ENCODE results near the gene IGFL4.

Gene IGFL4

DNA sequence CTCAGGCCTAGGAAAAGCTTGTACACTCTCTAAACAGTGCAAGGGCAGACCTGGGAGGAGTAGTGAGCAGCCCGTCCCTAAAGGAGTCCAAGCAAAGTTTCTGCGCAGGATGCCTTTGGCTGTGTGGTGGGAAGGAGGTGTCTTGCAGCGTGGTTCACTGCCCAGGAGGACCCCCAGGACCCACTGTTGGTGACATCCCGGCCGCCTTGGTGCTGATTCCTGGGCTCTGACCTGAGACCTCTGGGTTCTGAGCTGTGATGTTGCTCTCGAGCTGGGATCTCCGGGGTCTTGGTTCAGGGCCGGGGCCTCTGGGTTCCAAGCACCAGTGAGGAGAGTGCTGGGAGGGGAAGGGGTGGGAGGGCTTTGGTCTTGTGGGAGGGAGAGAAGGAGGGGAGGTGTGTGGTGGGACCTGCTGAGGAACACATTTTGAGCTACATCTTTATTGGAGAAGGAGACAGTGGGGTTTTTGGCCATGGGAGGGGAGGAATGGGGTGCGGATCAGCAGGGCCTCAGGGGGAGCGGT, 22.0 kb downstream of the IGFL4 start:
- no peak for FAIRE-seq

DNA sequence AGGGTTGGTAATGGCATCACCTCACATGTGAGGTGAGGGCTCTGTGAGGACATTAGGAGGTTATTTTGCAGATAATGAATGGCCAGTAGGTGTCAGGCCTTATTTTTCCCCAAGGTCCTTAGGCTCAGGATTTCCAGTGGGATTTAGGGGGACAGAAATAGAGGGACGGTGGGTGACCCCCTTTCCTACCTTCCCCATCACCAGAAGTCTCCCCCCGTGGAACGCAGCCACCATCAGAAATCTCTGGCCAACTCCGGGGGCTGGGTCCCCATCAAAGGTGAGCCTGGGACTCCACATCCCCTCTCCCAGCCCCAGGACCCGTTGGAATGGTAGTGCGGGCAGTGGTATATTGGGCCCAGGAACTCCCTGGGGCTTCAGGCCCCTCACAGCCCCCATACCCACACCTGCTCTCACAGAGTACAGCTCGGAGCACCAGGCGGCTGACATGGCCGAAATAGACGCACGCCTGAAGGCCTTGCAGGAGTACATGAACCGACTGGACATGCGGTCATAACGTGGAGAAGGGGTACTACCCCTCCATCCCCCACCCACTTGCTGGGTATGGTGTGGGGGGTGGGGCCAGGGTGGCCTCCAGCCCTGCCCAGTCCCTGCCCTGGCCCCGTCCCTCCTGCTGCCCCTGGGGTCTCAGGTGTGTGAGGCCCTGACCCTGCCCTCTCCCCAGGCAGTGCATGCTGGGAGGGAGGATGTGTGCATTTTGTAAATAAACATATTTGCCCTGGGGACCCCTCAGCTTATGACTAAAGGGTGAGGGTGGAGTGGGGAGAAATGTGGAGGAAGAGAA, 22.7 kb downstream of the IGFL4 start:
- no peak for FAIRE-seq

DNA sequence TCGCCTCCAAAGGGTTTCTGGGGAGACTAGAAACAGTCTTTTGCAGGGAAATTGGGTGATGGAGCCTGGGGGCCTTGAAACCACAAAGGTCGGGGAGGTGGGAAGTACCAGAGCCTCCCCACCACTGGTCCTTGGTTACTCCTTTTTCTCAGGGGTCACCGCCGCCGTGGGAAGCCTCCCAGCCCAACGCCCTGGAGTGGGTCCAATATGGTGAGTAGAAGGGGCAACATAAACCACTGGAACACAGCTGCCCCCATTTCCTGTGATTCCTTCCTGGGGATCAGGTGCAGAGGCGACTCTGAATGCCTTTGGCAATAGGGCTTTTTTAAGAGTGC, 23.7 kb downstream of the IGFL4 start:
- FAIRE-seq = no peak

DNA sequence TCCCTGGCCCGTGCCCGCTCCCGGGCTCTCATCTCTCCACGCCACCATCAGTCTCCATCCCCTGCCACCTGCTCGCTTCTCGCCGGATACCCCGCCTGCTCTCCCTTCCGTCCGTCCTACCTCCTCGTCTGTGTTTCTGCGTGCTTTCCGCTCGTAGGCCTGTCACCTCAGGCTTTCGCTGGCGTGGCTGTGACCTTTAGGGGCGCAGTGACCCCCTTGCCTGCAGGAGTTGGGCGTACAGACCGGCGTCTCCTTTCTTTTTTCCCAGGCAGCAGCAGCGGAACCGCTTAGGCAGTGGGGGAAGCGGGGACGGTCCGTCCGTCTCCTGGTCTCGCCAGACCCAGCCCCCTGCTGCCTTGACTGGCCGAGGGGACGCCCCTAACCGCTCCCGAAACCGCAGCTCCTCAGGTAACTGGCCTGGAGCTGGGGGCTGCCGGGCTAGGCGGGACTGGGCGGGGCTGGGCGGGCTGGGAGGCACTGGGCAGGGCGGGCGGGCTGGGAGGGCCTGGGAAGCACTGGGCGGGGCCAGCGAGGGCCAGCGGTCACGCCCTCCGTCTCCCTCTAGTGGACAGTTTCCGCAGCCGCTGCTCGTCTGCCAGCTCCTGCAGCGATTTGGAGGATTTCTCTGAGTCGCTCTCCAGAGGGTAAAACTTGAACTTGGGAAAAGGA, 24.2 kb downstream of the IGFL4 start:
- no peak for FAIRE-seq

DNA sequence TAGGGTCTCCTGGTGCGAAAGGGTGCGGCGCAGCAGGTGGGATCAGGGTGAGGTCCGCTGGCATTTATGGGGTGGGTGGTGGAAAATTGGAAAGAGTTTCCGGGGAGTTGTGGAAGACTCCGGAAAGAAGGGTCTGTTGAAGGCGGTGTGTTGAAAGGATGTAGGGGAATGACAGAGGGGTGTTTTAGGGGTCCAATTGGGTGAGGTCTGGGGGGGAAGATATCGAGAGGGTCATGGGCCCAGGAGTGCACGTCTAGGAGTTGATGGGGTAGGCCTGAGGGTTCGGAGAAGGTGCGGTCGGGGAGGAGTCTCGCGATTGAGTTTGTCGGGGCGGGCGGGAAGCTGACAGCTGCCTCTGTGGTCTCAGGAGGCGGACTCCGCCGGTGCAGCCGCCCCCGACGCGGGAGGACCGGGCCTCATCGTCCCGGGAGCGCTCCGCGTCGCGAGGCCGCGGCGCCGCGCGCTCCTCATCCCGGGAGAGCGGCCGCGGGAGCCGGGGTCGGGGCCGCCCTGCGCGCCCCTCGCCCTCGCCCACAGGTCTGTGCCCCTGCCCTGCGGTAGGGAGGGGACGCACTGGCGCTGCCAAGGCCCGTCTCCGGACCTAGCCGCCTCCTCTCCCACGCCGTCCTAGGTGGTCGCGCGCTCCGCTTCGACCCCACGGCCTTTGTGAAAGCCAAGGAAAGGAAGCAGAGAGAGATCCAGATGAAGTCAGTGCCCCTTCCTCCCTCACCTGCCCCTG, 24.9 kb downstream of the IGFL4 start:
- no peak for FAIRE-seq

DNA sequence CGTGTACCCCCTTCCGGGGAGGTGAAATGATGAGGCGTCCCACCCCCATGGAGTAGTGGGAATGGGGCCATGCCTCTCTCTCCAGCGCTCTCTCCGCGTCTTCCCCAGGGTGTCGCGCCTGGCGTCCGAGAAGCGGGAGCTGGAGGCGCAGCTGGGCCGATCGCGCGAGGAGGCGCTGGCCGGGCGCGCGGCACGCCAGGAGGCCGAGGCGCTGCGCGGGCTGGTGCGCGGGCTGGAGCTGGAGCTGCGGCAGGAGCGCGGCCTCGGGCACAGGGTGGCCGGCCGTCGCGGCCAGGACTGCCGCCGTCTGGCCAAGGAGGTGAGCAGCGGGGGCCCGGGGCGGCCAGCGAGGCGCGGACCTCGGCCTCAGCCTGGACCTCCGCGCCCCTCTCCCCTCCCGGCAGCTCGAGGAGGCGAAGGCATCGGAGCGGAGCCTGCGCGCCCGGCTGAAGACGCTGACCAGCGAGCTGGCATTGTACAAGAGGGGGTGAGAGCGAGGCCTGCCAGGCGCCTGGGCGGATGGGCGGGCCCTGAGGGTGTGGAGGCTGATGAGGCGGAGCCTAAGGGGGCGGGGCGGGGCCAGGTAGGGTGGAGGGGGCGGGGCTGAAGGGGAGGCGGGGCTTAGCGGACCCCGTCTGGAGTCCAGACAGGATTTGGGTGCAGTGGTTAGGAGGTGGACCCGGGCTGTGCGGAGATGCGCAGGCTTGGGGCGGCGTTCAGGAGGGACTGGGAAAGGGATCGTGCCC, 25.7 kb downstream of the IGFL4 start:
- no peak for FAIRE-seq

DNA sequence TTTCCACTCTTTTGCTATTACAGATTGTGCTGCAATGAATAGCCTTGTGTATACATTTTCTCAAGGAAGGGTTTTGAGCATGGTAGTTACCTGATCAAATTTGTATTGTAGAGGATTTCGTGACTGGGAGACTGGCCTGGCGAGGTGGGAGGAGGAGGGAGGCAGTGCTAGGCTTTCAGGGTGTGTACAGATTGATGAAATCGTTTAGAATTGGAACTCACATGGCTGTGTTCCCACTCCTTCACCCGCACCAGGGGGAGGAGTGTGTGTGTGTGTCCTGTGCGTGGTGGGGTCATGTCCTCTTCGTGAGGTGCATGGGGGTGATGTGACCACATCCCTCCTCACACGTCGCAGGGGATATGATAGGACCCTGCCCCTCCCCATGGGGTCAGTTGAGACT, 26.3 kb downstream of the IGFL4 start:
- FAIRE-seq = no peak

DNA sequence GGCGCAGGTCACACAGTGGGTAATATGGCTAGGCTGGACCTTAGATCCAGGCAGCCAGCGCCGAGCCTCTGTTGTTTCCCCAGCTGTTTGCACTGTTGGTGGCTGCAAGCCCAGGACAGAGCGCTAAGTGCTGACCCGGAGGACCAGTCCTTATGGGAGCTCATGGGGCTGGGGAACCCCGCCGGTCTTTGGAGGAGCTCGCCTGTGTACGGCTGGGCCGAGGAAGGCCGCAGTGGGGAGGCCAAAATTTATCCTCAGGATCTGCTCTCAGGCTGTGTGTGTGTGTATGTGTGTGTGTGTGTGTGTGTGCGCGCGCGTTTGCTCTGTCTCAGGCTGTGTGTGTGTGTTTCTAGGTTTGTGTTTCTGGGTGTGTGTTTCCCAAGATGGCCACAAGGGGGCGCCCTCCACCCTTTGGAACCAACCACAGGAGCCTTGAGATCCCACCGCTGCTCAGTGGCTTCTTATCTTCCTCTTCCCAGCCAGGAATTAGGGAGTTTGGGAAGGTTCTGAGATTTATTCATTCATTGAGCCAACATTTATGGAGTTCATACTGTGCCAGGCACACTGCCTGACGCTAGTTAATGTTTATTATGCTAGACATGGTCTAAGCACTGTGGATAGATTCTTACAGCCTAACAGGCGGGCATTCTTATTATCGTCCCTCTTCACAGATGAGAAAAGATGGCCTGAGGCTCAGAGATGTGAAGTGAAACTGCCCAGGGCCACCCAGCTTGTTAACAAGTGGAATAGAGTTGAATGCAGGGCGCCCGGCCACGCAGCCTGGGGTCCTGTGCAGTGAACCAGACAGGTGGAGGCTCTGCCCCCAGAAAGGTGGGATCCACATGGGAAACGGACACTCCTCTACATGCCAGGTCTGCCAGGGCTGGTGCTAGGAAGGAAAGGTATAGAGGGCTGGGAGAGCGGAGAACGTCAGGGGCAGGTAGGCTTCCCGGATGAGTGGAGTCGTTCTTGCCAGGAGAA, 31.0 kb downstream of the IGFL4 start:
- no peak for FAIRE-seq

DNA sequence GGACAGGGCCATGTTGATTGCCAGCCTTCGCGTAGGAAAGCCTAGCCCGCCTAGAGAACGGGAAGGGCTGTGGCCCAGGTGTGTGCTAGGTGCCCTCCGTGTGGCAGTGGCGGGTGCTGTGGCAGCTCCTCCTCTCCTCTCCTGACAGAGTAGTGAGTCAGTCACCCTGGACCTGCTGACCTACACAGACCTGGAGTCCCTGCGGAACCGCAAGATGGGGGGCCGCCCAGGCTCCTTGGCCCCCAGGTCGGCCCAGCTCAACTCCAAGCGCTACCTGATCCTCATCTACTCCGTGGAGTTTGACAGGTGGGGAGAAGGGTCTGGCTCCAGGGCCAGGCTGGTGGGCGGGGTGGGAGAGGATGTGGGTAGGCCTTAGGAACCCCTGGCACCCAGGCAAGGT, 34.4 kb downstream of the IGFL4 start:
- FAIRE-seq = no peak

DNA sequence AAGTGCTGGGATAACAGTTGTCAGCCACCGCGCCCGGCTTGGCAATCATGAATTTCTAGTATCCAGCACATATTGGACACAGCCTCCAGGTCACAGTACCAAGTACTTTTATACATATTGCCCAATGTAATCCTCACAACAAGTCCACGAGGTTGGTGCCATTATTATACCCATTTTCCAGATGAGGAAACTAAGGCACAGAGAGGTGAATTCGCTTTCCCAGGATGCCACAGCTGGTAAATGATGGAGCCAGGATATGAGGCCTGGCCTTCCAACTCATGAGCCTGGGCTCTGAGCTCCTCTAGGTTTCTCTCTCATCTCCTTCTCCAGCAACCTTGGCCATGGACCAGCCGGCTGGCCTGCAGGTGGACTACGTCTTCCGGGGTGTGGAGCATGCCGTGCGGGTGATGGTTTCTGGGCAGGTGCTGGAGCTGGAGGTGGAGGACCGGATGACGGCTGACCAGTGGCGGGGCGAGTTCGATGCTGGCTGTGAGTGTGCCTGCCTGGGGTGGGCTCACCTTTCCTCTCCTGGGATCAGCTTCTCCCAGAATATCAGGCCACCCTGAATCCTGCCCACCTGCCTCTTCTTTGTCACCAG, 38.0 kb downstream of the IGFL4 start:
- no peak for FAIRE-seq

DNA sequence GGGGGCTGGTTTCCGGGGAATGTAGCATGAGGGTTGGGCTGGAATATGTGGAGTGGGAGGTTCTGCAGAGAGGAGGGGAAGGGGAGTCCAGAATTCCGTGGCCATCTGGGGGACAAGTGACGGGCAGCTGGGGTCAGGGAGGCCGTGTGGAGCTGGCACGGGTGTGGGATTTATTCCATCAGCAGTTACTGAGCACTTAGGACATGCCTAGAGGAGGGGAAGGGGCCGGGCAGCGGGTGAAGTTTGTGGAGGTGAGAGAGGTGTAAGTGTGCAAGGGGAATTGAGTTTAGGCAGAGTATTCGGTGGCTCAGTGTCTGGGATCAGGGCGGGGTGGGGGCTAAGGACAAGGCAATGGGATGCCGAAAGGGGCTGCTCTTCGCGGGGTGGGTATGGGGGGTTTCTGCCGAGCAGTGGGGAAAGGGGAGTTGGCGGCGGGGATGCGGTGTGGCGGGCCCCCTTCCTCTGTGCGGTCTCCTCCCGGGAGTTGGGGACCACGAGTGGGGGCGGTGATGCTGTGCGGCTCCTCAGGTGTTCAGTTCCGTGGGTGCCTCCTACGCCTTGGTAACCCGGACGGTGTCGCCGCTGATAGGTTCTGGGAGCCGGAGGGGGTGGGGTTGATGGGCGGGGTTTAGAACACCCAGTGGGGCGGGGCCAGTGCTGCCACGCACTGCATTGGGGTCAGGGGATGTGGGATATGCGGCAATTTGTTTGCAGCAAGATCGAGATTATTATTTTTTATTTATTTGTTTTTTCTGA, 40.1 kb downstream of the IGFL4 start:
- FAIRE-seq = no peak

DNA sequence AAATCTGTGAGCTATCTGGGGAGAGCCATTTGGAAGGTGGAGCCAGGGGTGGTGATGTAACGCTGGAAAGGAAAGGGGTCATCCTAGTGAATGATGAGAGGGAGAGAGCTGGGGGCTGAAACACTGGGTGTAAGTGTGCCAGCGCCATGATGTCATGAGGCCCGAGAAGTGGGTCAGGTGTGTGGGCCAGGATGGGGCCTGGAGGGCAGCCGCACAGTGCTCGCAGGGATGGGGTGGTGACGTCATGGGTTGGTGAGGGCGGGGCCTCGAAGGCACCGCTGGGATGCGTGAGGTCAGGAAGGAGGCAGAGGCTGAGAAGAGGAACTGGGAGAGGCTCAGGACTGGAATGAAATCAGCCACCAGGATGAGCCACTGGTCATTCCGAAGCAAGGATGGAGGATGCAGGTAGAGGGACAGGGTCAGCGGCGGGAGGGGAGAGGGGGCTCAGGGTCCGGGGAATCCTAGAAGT, 41.1 kb downstream of the IGFL4 start:
- FAIRE-seq = no peak

DNA sequence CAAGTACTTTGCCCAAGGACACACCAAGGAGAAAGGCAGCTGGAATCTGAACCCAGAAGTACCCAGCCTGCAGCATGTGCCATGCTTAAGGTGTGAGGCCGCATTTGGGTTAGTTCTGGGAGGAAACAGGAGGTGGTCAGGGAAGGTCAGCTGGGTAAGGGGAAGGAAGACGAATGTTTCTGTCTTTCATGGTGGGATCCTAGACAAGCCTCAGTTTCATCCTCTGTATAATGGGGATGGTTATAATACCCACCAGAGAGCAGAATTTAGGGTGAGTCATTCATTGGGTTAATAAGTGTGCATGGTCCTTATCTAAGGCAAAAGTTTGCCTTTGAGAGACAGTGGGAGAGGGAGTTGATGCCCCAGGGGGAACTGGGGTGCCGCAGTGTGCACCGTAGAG, 42.0 kb downstream of the IGFL4 start:
- no peak for FAIRE-seq

DNA sequence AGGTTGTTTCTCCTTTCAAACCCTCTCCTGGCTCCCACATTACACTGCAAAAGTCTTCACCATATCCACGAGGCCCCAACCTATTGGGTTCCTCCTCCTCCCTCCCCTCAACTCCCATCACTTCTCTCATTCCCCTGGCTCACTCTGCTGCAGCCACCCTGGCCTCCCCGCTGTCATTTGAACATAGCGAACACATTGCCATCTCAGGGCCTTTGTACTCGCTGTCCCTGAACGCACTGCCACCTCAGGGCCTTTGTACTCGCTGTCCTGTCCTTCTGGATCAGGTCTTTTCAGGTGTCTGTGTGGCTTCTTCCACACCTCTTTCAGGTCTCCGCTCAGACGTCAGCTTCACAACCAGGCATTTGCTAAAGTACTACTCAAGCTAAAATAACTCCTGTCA, 43.9 kb downstream of the IGFL4 start:
- FAIRE-seq = no peak

DNA sequence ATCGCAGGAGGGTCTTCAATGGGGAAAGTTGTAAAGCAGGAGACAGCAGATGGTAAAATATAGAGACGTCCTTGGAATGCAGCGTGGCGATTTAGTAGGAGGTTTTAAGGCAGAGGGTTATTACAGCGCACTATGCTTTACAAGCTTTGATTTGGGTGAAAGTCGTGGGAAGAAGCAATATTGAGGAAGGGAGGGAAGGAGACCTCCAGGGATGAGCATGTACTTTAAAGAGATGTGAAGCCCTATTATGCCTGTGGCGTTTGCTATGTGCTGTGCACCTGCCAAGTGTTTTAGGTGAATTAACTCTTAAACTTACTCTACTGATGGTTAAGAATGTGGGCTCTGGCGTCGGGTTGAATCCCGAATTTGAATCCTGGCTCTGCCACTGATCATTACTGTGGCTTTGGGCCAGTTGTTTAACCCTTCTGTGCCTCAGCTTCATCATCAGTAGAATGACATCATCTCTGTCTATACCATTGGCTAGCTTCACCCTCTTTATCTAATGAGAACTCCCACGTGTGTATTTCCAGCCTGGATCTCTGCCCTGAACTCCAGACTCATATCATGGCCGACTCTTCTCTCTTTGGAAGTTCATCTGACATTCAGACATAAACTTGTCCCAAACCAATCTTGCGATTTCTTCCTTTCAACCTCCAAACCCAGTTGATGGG, 45.0 kb downstream of the IGFL4 start:
- FAIRE-seq = no peak

DNA sequence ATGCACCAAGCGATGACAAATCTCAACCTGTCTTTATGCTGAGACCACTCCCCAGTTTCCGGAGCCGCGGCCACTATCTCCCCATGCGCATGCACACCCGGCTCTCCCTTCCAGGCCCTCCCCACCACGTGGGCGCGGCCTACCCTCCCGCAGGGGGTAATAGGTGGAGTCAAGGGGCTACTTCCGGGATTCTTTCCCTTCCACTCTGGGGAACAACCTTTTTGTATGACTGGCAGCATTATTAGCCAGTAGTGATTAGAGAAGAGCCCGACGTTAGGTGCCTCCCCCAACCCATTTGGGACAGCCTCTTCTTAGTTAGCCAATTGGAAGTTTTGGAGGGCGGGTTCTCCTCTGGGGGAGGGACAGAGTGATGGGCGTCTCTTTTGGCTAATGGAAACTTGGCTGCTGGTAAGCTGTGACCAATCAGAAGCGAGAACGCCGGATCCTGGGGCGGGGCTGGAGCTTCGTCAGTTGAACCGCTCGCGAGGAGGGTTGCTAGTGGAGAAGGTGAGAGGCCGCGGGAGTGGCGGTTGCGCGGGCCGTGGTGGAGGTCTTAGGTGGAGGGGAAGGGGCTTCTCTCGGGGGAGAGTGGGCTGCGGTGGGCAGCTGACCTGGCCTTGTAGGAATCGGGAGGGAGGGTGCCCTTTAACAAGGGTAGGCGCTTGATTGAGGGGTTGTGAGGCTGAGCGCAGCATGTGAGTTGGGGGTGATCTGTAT, 45.6 kb downstream of the IGFL4 start, which contains the start of gene CCDC61:
Gene CCDC61 (plus strand): TSS at position 470 of the 717 bp plus-strand sequence. CDS start 7,552 bp downstream, outside the sequence.
- peak; percentile 100 for FAIRE-seq

DNA sequence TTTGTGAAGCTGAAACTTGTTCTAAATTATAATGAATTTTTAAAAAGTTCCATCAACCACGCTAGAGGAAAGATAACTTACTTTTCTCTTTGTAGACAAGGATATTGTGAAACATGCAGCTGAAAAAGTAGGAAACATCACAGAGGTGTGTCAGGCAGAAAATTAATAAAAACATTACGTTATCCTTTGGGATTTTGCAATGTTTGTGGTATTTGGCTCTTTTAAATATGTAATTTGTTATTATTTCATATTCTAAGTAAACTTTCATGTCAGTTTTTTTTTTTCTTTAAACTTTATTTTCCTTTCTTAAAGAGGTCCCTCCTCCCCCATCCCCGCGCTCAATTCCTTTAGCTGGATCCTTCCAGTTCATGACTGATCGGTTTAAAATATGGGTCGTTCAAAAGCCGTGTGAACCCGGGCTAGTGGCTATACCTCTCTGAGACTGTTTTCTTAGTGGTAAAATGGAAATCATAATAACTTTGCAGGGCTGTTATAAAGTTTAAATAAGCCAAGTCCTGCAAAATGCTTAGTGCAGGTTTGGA, 46.3 kb downstream of the IGFL4 start:
- FAIRE-seq = no peak

DNA sequence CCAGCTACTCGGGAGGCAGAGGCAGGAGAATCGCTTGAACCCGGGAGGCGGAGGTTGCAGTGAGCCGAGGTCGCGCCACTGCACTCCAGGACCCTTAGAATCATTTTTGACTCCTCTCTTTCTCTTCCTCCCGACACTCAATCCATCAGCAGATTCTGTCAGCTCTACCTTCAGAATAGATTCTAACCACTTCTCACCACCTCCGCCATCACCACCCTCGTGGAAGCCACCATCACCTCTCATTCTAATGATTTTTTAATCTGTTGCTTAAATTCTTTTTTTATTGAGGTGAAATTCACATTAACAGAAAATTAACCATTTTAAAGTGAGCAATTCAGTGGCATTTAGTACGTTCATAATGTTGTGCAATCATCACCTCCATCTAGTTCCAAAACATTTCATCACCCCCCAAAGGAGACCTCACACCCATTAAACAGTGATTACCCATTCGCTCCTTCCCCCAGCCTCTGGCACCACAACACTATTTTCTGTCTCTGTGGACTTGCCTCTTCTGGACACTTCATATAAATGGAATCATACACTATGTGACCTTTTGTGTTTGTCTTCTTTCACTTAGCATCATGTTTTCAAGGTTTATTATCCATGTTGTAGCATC, 50.6 kb downstream of the IGFL4 start:
- no peak for FAIRE-seq
